Measurements from ENCODE around the gene PHYHD1.

PHYHD1 gene

DNA sequence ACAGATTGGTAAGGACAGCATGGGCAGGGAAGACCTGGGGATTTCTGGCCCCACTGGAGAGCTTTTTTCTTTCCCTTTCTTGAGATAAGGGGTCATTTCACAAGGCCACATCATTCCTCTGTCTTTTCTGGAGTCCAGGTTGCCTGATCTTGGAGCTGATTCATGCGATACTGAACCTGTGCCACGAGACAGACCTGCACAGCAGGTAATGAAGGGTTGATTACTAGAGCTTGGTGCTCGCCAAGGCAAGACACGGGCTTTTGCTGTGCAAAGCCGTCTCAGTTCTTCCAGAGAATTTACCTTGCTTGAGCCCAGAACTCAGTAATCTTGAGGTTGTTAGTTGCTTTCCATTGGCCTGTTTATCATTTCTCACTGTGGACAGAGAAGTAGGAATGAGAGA, 65.9 kb downstream of the PHYHD1 start:
- DNase-seq: no peak

DNA sequence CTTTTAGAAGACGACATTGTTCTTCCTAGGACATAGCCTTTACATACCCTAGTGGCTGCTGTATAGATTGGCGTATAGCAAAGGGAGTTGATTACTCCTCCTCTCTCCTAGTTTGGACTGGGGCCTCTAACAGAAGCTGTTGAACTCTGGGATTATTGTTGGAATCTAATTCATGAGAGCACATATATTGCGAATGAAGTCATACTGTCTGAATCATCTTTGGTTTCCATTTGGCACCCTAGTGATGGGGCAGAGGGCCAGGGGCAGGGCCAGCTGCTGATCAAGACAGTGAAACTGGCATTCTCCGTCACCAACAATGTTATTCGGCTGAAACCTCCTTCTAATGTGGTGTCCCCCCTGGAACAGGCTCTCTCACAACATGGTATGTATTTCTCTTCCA, 67.0 kb downstream of the PHYHD1 start:
- DNase-seq: peak in 1 of 2 donors; percentile 33
